ENCODE measurements around the gene DRG2. TPM values are rescaled to one million over a fixed set of nuclear protein-coding genes. Genes with fewer than 3 reads are reported as not detected.

DRG2 gene
- polyA plus RNA-seq, 1 of the 3 experiments (the other 2 are of a cell fraction): 39.9 TPM

GRCh38 chr17:18045691-18046350, 41.9 kb upstream of the DRG2 start:
- no peak for DNase-seq
- no peak overlapping the region for H3K4me2 ChIP-seq
- H3K79me2 ChIP-seq (ENCODE audit: insufficient read depth): peaks cover 24% of the 10 kb centered on the region
- H3K4me1 ChIP-seq (ENCODE audit: control insufficient read depth in 1 of 2, insufficient read depth in 2 of 2, low read depth in 1 of 2, low read length in 1 of 2): peaks cover 0 to 11% of the 10 kb centered on the region in 2 experiments; a peak in 2 of 4 replicates
- no peaks in the 10 kb centered on the region for H3K9me3 ChIP-seq
- no peak overlapping the region for H3K4me3 ChIP-seq (ENCODE audit: low read depth in 2 of 2, low read length in 1 of 2)
- H3F3A ChIP-seq (replicated peaks; ENCODE audit: insufficient read depth): no peaks in the 10 kb centered on the region
- no peaks in the 10 kb centered on the region for H3K9me2 ChIP-seq
- H2AFZ ChIP-seq (ENCODE audit: low read depth): no peak overlapping the region
- WGBS (ENCODE audit: low lambda C conversion rate): 83% methylated on average over 3 of the region's 3 CpGs
- H4K20me1 ChIP-seq (ENCODE audit: insufficient read depth): peaks cover 5% of the 10 kb centered on the region; the same call in 1 of the 2 replicates
- H3K27ac ChIP-seq (ENCODE audit: low read depth in 2 of 2, low read length in 1 of 2): no peak overlapping the region
- CTCF ChIA-PET: no interaction called here
- no peak overlapping the region for H3K9ac ChIP-seq
- POLR2A ChIA-PET: no interaction called here
- TF ChIP-seq EP300 (IDR thresholded peaks at IDR 0.05; ENCODE audit: borderline replicate concordance in 1 of 2, low read depth in 1 of 2, low read length in 1 of 2) (no peak), FOXJ3 (CRISPR knock-in tag; IDR thresholded peaks at IDR 0.05) (no peak)
- H3K27me3 ChIP-seq (ENCODE audit: insufficient read depth): no peaks in the 10 kb centered on the region
- peaks cover 4 to 7% of the 10 kb centered on the region in 2 experiments for H3K36me3 ChIP-seq (replicated peaks in 1 of 2; ENCODE audit: control insufficient read depth in 1 of 2, insufficient read depth in 2 of 2, low read length in 1 of 2)

GRCh38 chr17:18055597-18055996, 32.2 kb upstream of the DRG2 start:
- no peak for DNase-seq
- H3K9ac ChIP-seq: no peak overlapping the region
- H4K20me1 ChIP-seq (ENCODE audit: insufficient read depth): no peaks in the 10 kb centered on the region
- POLR2A ChIA-PET: no interaction called here
- no peak overlapping the region for H3K4me3 ChIP-seq (ENCODE audit: low read depth in 2 of 2, low read length in 1 of 2)
- no peaks in the 10 kb centered on the region for H3K9me3 ChIP-seq
- no peaks in the 10 kb centered on the region for H3K9me2 ChIP-seq
- no peaks in the 10 kb centered on the region for H3K4me1 ChIP-seq (ENCODE audit: control insufficient read depth in 1 of 2, insufficient read depth in 2 of 2, low read depth in 1 of 2, low read length in 1 of 2)
- no peak overlapping the region for H3K27ac ChIP-seq (ENCODE audit: low read depth in 2 of 2, low read length in 1 of 2)
- WGBS (ENCODE audit: low lambda C conversion rate): 98% methylated on average over 6 of the region's 6 CpGs
- no peak overlapping the region for H3K4me2 ChIP-seq
- no peaks in the 10 kb centered on the region for H3K79me2 ChIP-seq (ENCODE audit: insufficient read depth)
- CTCF ChIA-PET: no interaction called here
- peaks cover 23 to 36% of the 10 kb centered on the region in 2 experiments for H3K36me3 ChIP-seq (replicated peaks in 1 of 2; ENCODE audit: control insufficient read depth in 1 of 2, insufficient read depth in 2 of 2, low read length in 1 of 2)
- no peaks in the 10 kb centered on the region for H3K27me3 ChIP-seq (ENCODE audit: insufficient read depth)
- H3F3A ChIP-seq (replicated peaks; ENCODE audit: insufficient read depth): no peaks in the 10 kb centered on the region
- H2AFZ ChIP-seq (ENCODE audit: low read depth): no peak overlapping the region
- TF ChIP-seq SIN3A (IDR thresholded peaks at IDR 0.05; ENCODE audit: borderline replicate concordance, low read depth, low read length) (no peak), MXI1 (IDR thresholded peaks at IDR 0.05; ENCODE audit: low read depth, low read length) (no peak), GABPA (IDR thresholded peaks at IDR 0.05; ENCODE audit: low read depth) (no peak), TCF12 (IDR thresholded peaks at IDR 0.05) (no peak), RFX5 (IDR thresholded peaks at IDR 0.05; ENCODE audit: low read length) (no peak), TAF1 (IDR thresholded peaks at IDR 0.05; ENCODE audit: borderline replicate concordance, low read depth, low read length) (no peak), EP300 (IDR thresholded peaks at IDR 0.05; ENCODE audit: borderline replicate concordance in 1 of 2, low read depth in 1 of 2, low read length in 1 of 2) (no peak), GATA2 (CRISPR knock-in tag; IDR thresholded peaks at IDR 0.05) (no peak), MAX (IDR thresholded peaks at IDR 0.05; ENCODE audit: low read depth) (no peak), USF2 (IDR thresholded peaks at IDR 0.05; ENCODE audit: borderline replicate concordance, low read depth, low read length) (no peak), YY1 (IDR thresholded peaks at IDR 0.05; ENCODE audit: low read depth) (no peak), IRF3 (IDR thresholded peaks at IDR 0.05; ENCODE audit: low read depth, low read length) (no peak), MEF2A (IDR thresholded peaks at IDR 0.05; ENCODE audit: borderline replicate concordance, low read depth) (no peak), NRF1 (IDR thresholded peaks at IDR 0.05; ENCODE audit: low read depth, low read length) (no peak), FOXM1 (IDR thresholded peaks at IDR 0.05; ENCODE audit: low read depth) (no peak)
